Tibial nerve (tissue), 4 donors: ENCODE measurements around the gene KIRREL1.

Experiments used
- EP300 ChIP-seq, 2 donors: sonication (generic); formaldehyde crosslinking; IDR thresholded peaks; one replicate each; pipeline ENCODE4 v1.6.1; 2017; ENCODE audit warnings: antibody characterized with exemption in 2 of 2, mild to moderate bottlenecking in 1 of 2
- POLR2A ChIP-seq, 2 donors: fragments of 450-650 bp; IDR thresholded peaks; one replicate each; pipeline ENCODE4 v1.6.1; 2017; ENCODE audit warnings: antibody characterized with exemption in 2 of 2, mild to moderate bottlenecking in 2 of 2, moderate library complexity in 2 of 2
- TF ChIP-seq, protein P1 (sequence below), 5 experiments: fragments of 200-600 bp in 3 of 5; fragments of 450-650 bp in 2 of 5; sonication (generic) in 3 of 5; IDR thresholded peaks; one replicate each; pipeline ENCODE4 v1.5.1; 2016 to 2019; ENCODE audit warnings: antibody characterized with exemption in 5 of 5, mild to moderate bottlenecking in 3 of 5, moderate library complexity in 2 of 5

GRCh38 chr1:158014731-158015320, 21.4 kb downstream of the KIRREL1 start:
- TF ChIP-seq, protein P1, sequence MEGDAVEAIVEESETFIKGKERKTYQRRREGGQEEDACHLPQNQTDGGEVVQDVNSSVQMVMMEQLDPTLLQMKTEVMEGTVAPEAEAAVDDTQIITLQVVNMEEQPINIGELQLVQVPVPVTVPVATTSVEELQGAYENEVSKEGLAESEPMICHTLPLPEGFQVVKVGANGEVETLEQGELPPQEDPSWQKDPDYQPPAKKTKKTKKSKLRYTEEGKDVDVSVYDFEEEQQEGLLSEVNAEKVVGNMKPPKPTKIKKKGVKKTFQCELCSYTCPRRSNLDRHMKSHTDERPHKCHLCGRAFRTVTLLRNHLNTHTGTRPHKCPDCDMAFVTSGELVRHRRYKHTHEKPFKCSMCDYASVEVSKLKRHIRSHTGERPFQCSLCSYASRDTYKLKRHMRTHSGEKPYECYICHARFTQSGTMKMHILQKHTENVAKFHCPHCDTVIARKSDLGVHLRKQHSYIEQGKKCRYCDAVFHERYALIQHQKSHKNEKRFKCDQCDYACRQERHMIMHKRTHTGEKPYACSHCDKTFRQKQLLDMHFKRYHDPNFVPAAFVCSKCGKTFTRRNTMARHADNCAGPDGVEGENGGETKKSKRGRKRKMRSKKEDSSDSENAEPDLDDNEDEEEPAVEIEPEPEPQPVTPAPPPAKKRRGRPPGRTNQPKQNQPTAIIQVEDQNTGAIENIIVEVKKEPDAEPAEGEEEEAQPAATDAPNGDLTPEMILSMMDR (IDR thresholded peaks at IDR 0.05): no peak
- TF ChIP-seq EP300 (IDR thresholded peaks at IDR 0.05): no peak
- no peak for TF ChIP-seq POLR2A (IDR thresholded peaks at IDR 0.05)
